Stomach (tissue), 4 donors: ENCODE data around the gene SPRR1B.
"Not testable (repeated sequence)": the region's sequence is repeated elsewhere in the genome, so short reads cannot be mapped to it uniquely, and the experiment has no call there.

Experiments used
- EP300 ChIP-seq: sonication (generic); formaldehyde crosslinking; IDR thresholded peaks from one replicate; pipeline ENCODE4 v1.6.1; 2017; ENCODE audit warnings: antibody characterized with exemption
- TF ChIP-seq, protein P1 (sequence below), 7 experiments: fragments of 450-650 bp in 4 of 7; fragments of 200-600 bp in 3 of 7; sonication (generic) in 3 of 7; IDR thresholded peaks; one replicate each; pipeline ENCODE4 v1.5.1; 2016 to 2019; ENCODE audit warnings: antibody characterized with exemption in 7 of 7, control low read depth in 2 of 7, mild to moderate bottlenecking in 1 of 7

DNA sequence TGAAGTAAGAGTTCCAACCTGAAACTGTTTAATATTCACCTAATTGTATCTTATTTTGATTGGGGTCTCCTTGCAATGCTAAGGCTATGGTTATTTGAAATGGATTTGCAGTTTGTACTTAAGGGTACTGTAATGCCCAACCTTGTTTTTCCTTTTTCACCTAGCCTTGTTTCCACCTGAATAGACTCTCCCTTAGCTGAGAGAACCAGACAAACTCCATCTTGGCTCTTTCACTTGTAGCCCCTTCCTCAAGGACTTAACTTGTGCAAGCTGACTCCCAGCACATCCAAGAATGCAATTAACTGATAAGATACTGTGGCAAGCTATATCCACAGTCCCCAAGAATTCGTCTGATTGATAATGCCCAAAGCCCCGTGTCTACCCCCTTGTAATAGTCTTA, 9.2 kb upstream of the SPRR1B start:
- TF ChIP-seq, protein P1, sequence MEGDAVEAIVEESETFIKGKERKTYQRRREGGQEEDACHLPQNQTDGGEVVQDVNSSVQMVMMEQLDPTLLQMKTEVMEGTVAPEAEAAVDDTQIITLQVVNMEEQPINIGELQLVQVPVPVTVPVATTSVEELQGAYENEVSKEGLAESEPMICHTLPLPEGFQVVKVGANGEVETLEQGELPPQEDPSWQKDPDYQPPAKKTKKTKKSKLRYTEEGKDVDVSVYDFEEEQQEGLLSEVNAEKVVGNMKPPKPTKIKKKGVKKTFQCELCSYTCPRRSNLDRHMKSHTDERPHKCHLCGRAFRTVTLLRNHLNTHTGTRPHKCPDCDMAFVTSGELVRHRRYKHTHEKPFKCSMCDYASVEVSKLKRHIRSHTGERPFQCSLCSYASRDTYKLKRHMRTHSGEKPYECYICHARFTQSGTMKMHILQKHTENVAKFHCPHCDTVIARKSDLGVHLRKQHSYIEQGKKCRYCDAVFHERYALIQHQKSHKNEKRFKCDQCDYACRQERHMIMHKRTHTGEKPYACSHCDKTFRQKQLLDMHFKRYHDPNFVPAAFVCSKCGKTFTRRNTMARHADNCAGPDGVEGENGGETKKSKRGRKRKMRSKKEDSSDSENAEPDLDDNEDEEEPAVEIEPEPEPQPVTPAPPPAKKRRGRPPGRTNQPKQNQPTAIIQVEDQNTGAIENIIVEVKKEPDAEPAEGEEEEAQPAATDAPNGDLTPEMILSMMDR (IDR thresholded peaks at IDR 0.05), result not testable (repeated sequence)
- TF ChIP-seq EP300, result not testable (repeated sequence)
